Lower leg skin (tissue), 4 donors: ENCODE results near the gene SLC12A9. TPM values are rescaled to one million over a fixed set of nuclear protein-coding genes. Genes with fewer than 3 reads are reported as not detected.
"Not testable (repeated sequence)": the region's sequence is repeated elsewhere in the genome, so short reads cannot be mapped to it uniquely, and the experiment has no call there.

Experiments used
- DNase-seq, 2 donors: peaks; one replicate each; pipeline ENCODE4 v3.0.0-alpha.2; 2019; ENCODE audit warnings: low spot score in 2 of 2
- H3K4me3 ChIP-seq: fragments of 200-600 bp; sonication (generic); 2 replicates; pipeline ENCODE4 v1.5.1; 2017; ENCODE audit warnings: mild to moderate bottlenecking, low read depth; ENCODE audit not compliant: poor library complexity, severe bottlenecking
- CTCF ChIP-seq, 3 donors: fragments of 450-650 bp; IDR thresholded peaks; one replicate each; pipeline ENCODE4 v1.5.1; 2016; ENCODE audit warnings: antibody characterized with exemption in 3 of 3, mild to moderate bottlenecking in 3 of 3, moderate library complexity in 2 of 3
- POLR2A ChIP-seq, 2 donors: fragments of 450-650 bp; IDR thresholded peaks; one replicate each; pipeline ENCODE4 v1.6.1; 2016 to 2017; ENCODE audit warnings: antibody characterized with exemption in 2 of 2, mild to moderate bottlenecking in 1 of 2, moderate library complexity in 1 of 2
- WGBS, 2 donors: methylation state at CpG; one replicate each; pipeline ENCODE4 v1.1.5; 2018; 5-methylcytosine and 5-hydroxymethylcytosine counted together
- intact Hi-C: fragments of 100-400 bp; cut with DNase I; formaldehyde crosslinking; loops from one replicate; pipeline ENCODE4 v1.15.0; 2023; ENCODE audit warnings: low total_unique reads
- total RNA-seq, 4 donors: library from RNA; depleted of rRNA; stranded (reverse); fragments of >200 nt; gene quantifications; one replicate each; pipeline ENCODE4 v1.1.0, GENCODE V29; 2016

SLC12A9 gene
- total RNA-seq, 4 donors from 2014 or later: 14.0 to 32.9 (median 21.8) TPM

GRCh38 chr7:100837099-100837836 lies 15.2 kb upstream of the SLC12A9 start:
- intact Hi-C loops: no loop called here
- 2 to 3% methylated on average over 37 of the region's 37 CpGs for WGBS, 2 donors
- no peak overlapping the region for H3K4me3 ChIP-seq
- TF ChIP-seq CTCF (IDR thresholded peaks at IDR 0.05): no peak
- no peak for TF ChIP-seq POLR2A (IDR thresholded peaks at IDR 0.05)
- DNase-seq: peak; percentile 90 to 98

- no peak for DNase-seq
- no peak overlapping the region for H3K4me3 ChIP-seq
- TF ChIP-seq POLR2A (IDR thresholded peaks at IDR 0.05) (no peak), CTCF (IDR thresholded peaks at IDR 0.05) (no peak)
- 94 to 95% methylated on average over 18 of the region's 18 CpGs for WGBS, 2 donors
- intact Hi-C loops: no loop called here
These were observed 13.2 kb upstream of the SLC12A9 start for GRCh38 chr7:100839361-100839760.

- H3K4me3 ChIP-seq: no peak overlapping the region
- WGBS, 2 donors: 77 to 79% methylated on average over 8 of the region's 8 CpGs
- no peak for DNase-seq
- TF ChIP-seq POLR2A (IDR thresholded peaks at IDR 0.05) (no peak), CTCF (IDR thresholded peaks at IDR 0.05) (no peak)
- intact Hi-C loops: no loop called here
These were observed 11.9 kb upstream of the SLC12A9 start for GRCh38 chr7:100840470-100841100.

- DNase-seq: no peak
- H3K4me3 ChIP-seq: no peak overlapping the region
- intact Hi-C loops: no loop called here
- TF ChIP-seq POLR2A (IDR thresholded peaks at IDR 0.05): no peak
- TF ChIP-seq CTCF (IDR thresholded peaks at IDR 0.05): no peak
- WGBS, 2 donors: 78 to 88% methylated on average over 4 of the region's 4 CpGs
These were observed 5.2 kb upstream of the SLC12A9 start for GRCh38 chr7:100847360-100847759.

- intact Hi-C loops: loop anchor here (5.0 to 10.0 kb wide), 4 partner anchors 52 to 390 kb away; partner anchors contain the start of genes GIGYF1 and SPACDR
- no peak for TF ChIP-seq CTCF (IDR thresholded peaks at IDR 0.05)
- no peak for TF ChIP-seq POLR2A (IDR thresholded peaks at IDR 0.05)
- H3K4me3 ChIP-seq: no peak overlapping the region
- no peak for DNase-seq
- 85 to 91% methylated on average over 14 of the region's 14 CpGs for WGBS, 2 donors
These were observed 1.8 kb downstream of the SLC12A9 start for GRCh38 chr7:100854146-100854895.

- WGBS, 2 donors: 92 to 96% methylated on average over 9 of the region's 9 CpGs
- intact Hi-C loops: loop anchor here (5.0 to 10.0 kb wide), 4 partner anchors 53 to 390 kb away; partner anchors contain the start of genes GIGYF1 and SPACDR
- not testable (repeated sequence) for H3K4me3 ChIP-seq, DNase-seq
These were observed 2.4 kb downstream of the SLC12A9 start for GRCh38 chr7:100854899-100855298.
